ENCODE measurements around the gene DPH2. TPM values are rescaled to one million over a fixed set of nuclear protein-coding genes. Genes with fewer than 3 reads are reported as not detected.

DPH2 gene
- total RNA-seq, 3 donors from 2014 or later = 16.2 to 22.0 (median 18.3) TPM

DNA sequence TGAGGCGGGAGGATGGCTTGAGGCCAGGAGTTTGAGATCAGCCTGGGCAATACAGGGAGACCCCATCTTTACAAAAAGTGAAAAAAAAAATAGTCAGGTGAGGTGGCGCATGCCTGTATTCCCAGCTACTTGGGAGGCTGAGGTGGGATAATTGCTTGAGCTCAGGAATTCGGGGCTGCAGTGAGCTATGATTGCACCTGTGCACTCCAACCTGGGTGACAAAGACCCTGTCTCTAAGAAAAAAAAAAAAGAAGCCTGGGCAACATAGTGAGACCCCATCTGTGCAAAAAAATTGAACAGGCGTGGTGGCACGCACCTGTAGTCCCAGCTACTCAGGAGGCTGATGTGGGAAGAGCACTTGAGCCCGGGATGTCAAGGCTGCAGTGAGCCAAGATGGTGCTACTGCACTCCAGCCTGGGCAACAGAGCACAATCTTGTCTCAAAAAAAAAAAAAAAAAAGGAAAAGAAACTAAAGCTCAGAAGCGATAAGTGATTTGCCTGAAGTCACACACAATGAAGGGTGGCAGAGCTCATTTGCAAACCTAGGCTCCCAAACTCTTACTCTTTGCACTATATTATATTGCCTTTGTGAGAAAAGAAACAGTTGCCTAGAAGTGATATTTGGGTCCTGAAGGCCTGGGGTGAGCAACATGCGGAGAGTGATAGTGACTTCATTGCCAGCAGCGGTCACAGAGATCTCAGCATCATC lies 23.6 kb downstream of the DPH2 start:
- Histone ChIP-seq H3K4me3 (no peak overlapping the region), H3K27me3 (no peaks in the 10 kb centered on the region), H3K27ac (no peak overlapping the region), H3K4me1 (peaks cover 0 to 5% of the 10 kb centered on the region in 2 donors), H3K9me3 (no peaks in the 10 kb centered on the region), H3K36me3 (no peaks in the 10 kb centered on the region)
- intact Hi-C loops (cut with DNase I; ENCODE audit: low total_unique reads) = no loop called here
- DNase-seq (ENCODE audit: low spot score in 2 of 2) = no peak
- TF ChIP-seq POLR2AphosphoS5 (IDR thresholded peaks at IDR 0.05) = no peak
- TF ChIP-seq, protein P1, sequence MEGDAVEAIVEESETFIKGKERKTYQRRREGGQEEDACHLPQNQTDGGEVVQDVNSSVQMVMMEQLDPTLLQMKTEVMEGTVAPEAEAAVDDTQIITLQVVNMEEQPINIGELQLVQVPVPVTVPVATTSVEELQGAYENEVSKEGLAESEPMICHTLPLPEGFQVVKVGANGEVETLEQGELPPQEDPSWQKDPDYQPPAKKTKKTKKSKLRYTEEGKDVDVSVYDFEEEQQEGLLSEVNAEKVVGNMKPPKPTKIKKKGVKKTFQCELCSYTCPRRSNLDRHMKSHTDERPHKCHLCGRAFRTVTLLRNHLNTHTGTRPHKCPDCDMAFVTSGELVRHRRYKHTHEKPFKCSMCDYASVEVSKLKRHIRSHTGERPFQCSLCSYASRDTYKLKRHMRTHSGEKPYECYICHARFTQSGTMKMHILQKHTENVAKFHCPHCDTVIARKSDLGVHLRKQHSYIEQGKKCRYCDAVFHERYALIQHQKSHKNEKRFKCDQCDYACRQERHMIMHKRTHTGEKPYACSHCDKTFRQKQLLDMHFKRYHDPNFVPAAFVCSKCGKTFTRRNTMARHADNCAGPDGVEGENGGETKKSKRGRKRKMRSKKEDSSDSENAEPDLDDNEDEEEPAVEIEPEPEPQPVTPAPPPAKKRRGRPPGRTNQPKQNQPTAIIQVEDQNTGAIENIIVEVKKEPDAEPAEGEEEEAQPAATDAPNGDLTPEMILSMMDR (IDR thresholded peaks at IDR 0.05) = no peak
- TF ChIP-seq POLR2A (IDR thresholded peaks at IDR 0.05) = no peak

DNA sequence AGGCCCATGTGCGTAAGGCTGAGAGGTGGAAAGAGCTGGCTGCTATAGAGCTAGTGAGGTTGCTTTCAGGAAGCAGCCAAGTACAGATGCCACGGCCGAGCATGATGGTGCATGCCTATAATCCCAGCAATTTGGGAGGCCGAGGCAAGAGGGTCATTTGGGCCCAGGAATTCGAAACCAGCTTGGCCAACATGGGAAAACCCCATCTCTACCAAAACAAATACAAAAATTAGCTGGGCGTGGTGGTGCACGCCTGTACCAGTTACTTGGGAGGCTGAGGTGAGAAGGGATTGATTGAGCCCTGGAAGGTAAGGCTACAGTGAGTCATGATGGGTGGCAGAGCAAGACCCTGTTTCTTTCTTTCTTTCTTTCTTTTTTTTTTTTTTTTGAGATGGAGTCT lies 24.3 kb downstream of the DPH2 start:
- no peak for DNase-seq (ENCODE audit: low spot score in 2 of 2)
- intact Hi-C loops (cut with DNase I; ENCODE audit: low total_unique reads) = no loop called here

DNA sequence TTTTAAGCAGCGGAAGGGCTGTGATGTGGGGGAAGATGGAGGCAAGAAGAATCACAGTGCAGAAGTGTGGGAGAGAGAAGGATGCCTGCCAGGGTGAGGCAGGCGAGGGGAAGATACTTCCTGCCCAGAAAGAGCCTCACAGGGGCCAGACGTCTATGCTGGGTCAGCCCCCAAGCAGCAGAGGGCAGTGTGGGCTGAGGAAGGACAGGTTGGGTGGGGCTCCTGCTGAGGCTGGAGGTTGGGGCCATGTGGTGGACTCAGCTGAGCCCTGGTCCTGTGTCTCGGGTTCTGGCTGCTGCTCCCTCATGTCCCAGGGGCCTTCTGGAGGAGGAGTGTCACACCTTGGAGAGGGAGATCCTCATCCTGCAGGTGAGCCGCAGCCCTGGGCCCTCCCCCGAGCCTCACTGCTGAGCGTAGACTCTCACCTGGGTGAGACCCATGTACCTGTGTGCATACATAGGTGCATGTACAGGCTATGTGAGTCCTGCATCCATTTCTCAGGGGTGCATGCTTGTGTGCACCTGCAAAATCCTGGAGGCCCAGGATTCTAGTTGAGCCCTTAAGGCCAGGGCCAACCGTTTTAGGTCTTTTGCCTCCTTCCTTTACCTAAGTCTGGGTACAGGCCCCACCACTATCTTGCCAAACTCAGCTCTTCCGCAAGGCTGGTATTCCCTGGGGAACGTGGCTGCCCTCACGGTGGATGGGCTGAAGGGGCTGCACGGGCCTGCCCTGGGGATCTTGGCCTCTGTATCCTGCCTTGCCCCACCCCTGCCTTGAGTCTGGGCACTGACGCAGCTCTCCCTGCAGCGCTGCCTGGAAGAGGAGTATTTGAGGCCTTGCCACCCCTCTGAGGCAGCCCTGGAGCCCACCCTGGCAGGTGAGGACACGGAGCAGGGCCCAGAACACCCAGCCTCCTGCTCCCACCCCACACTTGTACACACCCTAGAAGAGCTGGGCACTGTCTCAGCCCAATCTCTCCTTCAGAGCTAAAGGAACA lies 25.3 kb downstream of the DPH2 start:
- H3K27ac ChIP-seq = no peak overlapping the region
- no peak for TF ChIP-seq POLR2A (IDR thresholded peaks at IDR 0.05)
- H3K4me3 ChIP-seq = no peak overlapping the region
- H3K4me1 ChIP-seq = peaks cover 0 to 5% of the 10 kb centered on the region in 2 donors
- intact Hi-C loops (cut with DNase I; ENCODE audit: low total_unique reads) = no loop called here
- no peaks in the 10 kb centered on the region for H3K36me3 ChIP-seq
- H3K27me3 ChIP-seq = no peaks in the 10 kb centered on the region
- no peaks in the 10 kb centered on the region for H3K9me3 ChIP-seq
- DNase-seq (ENCODE audit: low spot score in 2 of 2) = no peak

More for the DNA sequence above, 24.3 kb downstream of the DPH2 start:
- peaks cover 0 to 5% of the 10 kb centered on the region in 2 donors for H3K4me1 ChIP-seq
- H3K36me3 ChIP-seq = no peaks in the 10 kb centered on the region
- TF ChIP-seq POLR2A (IDR thresholded peaks at IDR 0.05) (no peak), POLR2AphosphoS5 (IDR thresholded peaks at IDR 0.05) (no peak)
- TF ChIP-seq, protein P1 (IDR thresholded peaks at IDR 0.05) = no peak
- H3K27me3 ChIP-seq = no peaks in the 10 kb centered on the region
- no peak overlapping the region for H3K4me3 ChIP-seq
- H3K9me3 ChIP-seq = no peaks in the 10 kb centered on the region
- no peak overlapping the region for H3K27ac ChIP-seq

DNA sequence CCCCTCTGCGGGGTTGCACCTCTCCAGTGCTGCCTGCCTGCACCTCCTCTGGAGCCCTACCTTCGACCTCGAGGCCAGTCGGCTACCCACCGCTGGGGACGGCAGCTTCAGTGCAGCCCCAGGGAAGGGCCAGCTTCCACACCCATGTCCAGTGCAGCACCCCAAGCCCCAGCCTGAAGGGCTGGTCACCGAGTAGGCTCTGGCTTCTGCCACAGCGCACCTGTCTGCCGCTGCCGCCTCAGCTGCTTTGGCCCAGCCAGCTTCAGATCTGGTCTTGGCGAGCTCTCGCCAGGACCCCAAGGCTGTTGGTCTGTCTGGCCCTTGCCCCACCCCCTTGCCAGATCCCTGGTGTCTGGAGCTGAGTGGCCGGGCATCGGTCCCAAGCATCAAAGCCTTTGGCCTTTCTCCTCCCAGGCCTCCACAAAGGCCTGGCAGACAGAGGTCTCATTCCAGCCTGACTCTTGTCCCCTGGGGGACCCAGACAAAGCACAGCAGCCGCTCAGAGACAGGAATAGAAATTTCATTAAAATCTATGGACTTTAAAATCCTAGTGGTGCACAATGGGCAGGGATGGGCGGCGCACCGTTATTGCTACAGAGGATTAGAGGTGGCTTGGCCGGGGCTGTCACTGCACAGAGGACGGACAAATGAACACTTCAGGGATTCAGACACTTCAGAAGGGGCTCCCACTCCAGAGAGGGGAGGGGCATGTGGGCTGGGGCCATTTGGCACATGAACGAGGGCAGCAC lies 26.3 kb downstream of the DPH2 start:
- no peak overlapping the region for H3K4me3 ChIP-seq
- intact Hi-C loops (cut with DNase I; ENCODE audit: low total_unique reads) = loop anchor here (2.0 kb wide), 1 partner anchor 25 kb away; no protein-coding TSS in a partner anchor
- H3K27ac ChIP-seq = no peak overlapping the region

DNA sequence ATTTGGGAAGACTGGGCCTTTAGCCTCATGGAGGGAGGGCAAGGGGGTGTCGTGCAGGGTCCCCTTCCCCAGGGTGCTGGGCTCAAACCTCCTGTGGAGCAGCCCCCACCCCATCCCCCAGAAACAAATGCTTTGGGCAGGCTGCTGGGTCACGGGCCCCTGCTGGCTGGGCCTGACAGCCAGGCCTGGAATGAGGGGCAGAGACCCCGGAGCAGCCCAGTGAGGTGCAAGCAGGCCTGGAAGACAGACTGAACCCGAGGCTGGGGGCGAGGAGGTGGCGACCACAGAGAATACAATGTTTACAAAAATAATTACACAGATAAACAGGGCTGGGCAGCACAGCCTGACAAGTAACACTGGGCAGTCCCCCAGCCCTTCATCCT lies 26.9 kb downstream of the DPH2 start:
- no peak for DNase-seq (ENCODE audit: low spot score in 2 of 2)
- Histone ChIP-seq H3K4me1 (no peaks in the 10 kb centered on the region), H3K36me3 (no peaks in the 10 kb centered on the region), H3K27me3 (no peaks in the 10 kb centered on the region), H3K4me3 (no peak overlapping the region), H3K9me3 (no peaks in the 10 kb centered on the region), H3K27ac (no peak overlapping the region)
- intact Hi-C loops (cut with DNase I; ENCODE audit: low total_unique reads) = loop anchor here (2.0 kb wide), 1 partner anchor 24 kb away; no protein-coding TSS in a partner anchor
- TF ChIP-seq, protein P1 (IDR thresholded peaks at IDR 0.05) = no peak
- TF ChIP-seq POLR2AphosphoS5 (IDR thresholded peaks at IDR 0.05) = no peak
- TF ChIP-seq POLR2A (IDR thresholded peaks at IDR 0.05) = no peak

More for the DNA sequence above, 26.3 kb downstream of the DPH2 start:
- Histone ChIP-seq H3K27me3 (no peaks in the 10 kb centered on the region), H3K9me3 (no peaks in the 10 kb centered on the region), H3K4me1 (peaks cover 0 to 1% of the 10 kb centered on the region in 2 donors), H3K36me3 (no peaks in the 10 kb centered on the region)
- DNase-seq (ENCODE audit: low spot score in 2 of 2) = no peak
- TF ChIP-seq POLR2AphosphoS5 (IDR thresholded peaks at IDR 0.05) (no peak), POLR2A (IDR thresholded peaks at IDR 0.05) (no peak)
- TF ChIP-seq, protein P1 (IDR thresholded peaks at IDR 0.05) = no peak

All from breast epithelium (tissue), 4 donors.